Vagina (tissue), 2 donors: ENCODE data around the gene SP7. TPM values are rescaled to one million over a fixed set of nuclear protein-coding genes. Genes with fewer than 3 reads are reported as not detected.

Experiments used
- DNase-seq, 2 donors: peaks; one replicate each; pipeline ENCODE4 v3.0.0-alpha.2; 2017; ENCODE audit errors: extremely low spot score in 2 of 2
- H3K27ac ChIP-seq: fragments of 200-600 bp; sonication (generic); one replicate; pipeline ENCODE4 v1.5.1; 2019
- H3K27me3 ChIP-seq: fragments of 200-600 bp; sonication (generic); one replicate; pipeline ENCODE4 v1.5.1; 2019
- H3K36me3 ChIP-seq, 2 donors: fragments of 200-600 bp; sonication (generic); one replicate each; pipeline ENCODE4 v1.5.1; 2017 to 2019
- H3K4me1 ChIP-seq: fragments of 200-600 bp; sonication (generic); one replicate; pipeline ENCODE4 v1.5.1; 2019
- H3K4me3 ChIP-seq, 2 donors: fragments of 200-600 bp; sonication (generic); 1 replicate in 1 of 2; 2 replicates in 1 of 2; pipeline ENCODE4 v1.5.1; 2016 to 2019
- H3K9me3 ChIP-seq: fragments of 200-600 bp; sonication (generic); one replicate; pipeline ENCODE4 v1.5.1; 2019
- CTCF ChIP-seq, 3 experiments: fragments of 450-650 bp in 2 of 3; fragments of 200-600 bp in 1 of 3; sonication (generic) in 1 of 3; IDR thresholded peaks; one replicate each; pipeline ENCODE4 v1.5.1; 2017 to 2019; ENCODE audit warnings: antibody characterized with exemption in 3 of 3, mild to moderate bottlenecking in 2 of 3, moderate library complexity in 2 of 3
- POLR2A ChIP-seq, 2 donors: fragments of 450-650 bp; IDR thresholded peaks; one replicate each; pipeline ENCODE4 v1.6.1; 2017; ENCODE audit warnings: antibody characterized with exemption in 2 of 2, mild to moderate bottlenecking in 2 of 2, moderate library complexity in 2 of 2
- POLR2AphosphoS5 ChIP-seq, 2 donors: sonication (generic); formaldehyde crosslinking; IDR thresholded peaks; one replicate each; pipeline ENCODE4 v1.9.0; 2017; ENCODE audit warnings: antibody characterized with exemption in 2 of 2, mild to moderate bottlenecking in 2 of 2, low read depth in 1 of 2; ENCODE audit not compliant: insufficient read depth in 1 of 2
- intact Hi-C: fragments of 100-400 bp; cut with DNase I; formaldehyde crosslinking; loops from one replicate; pipeline ENCODE4 v1.15.1; 2023
- total RNA-seq: library from RNA; depleted of rRNA; stranded (reverse); fragments of >200 nt; gene quantifications from one replicate; pipeline ENCODE4 v1.2.3, GENCODE V29; 2016

SP7 gene
- total RNA-seq, 1 donor from 2014 or later = not detected

DNA sequence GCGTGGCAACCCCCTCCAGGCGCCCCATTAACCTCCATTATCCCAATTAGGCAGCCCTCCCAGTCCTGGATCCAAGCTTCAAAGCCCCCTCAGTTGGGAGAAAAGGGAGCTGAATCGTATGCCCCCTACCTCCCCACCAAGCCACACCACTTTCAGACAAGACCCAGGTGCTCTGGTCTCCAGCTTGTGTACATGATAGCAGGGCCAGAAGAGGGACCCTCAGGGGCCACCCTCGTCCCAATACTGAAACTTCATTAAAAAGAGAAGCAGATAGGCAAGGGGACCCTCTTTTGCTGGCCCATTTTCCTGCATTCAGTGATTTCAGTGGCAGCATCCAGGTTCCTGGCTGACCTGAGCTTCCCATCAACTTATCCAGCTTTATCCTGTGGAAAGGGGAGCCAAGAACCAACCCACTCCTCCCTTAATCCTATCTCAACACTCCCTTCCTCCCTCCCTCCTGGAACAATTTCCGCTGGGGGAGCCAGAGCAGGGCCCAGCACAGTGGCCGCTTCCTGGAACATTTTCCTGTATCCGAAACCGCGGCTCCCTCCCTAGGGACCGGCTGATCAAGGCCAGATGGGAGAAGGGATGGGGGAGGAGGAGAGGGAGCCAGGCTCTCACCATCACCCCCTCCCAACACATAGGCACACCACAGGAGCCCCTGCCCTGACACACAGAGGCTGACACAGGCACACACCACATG lies 9.5 kb upstream of the SP7 start:
- TF ChIP-seq CTCF (IDR thresholded peaks at IDR 0.05) = no peak
- no peak for TF ChIP-seq POLR2A (IDR thresholded peaks at IDR 0.05)
- no peak for TF ChIP-seq POLR2AphosphoS5 (IDR thresholded peaks at IDR 0.05; ENCODE audit: insufficient read depth in 1 of 2, low read depth in 1 of 2)
- DNase-seq = no peak
- Histone ChIP-seq H3K4me3 (peak overlapping the region; percentile 62 to 90), H3K36me3 (no peaks in the 10 kb centered on the region), H3K4me1 (peaks cover 15% of the 10 kb centered on the region), H3K27ac (peak overlapping the region; percentile 81), H3K9me3 (no peaks in the 10 kb centered on the region), H3K27me3 (no peaks in the 10 kb centered on the region)
- intact Hi-C loops = loop anchor here (2.0 kb wide), 1 partner anchor 21 kb away; no protein-coding TSS in a partner anchor

DNA sequence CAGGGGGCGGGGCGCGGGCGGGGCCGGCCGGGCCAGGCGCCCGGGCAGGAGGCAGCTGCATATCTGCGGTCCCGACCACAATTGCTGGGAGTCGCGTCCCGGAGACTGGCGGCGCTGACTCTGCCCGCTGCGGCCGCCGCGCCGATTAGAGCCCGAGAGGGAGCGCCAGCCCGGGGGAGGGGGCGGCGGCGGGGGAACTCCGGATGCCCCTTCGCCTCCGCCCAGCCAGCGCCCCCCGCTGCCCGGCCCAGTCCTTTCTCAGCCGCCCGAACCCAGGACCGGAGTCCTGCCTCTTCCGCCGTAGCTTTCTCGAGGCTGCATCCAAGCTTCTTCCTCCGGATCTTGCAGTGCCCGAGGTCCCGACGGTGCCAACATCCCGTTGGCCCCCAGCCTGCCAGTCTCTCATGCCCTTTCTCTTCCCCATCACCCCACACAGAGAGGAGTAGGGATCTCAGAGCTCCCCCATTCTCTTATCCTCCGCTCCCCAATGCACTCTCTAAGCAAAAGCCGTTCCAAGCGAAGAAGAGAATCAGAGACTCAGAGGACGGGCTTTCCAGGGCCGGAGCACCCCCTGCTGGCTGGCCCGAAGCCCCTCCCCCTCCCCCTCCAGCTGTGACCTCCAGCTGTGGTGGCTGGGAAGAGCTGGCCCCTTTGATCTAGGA lies 8.8 kb upstream of the SP7 start:
- Histone ChIP-seq H3K4me3 (peak overlapping the region; percentile 62 to 90), H3K27me3 (no peaks in the 10 kb centered on the region), H3K4me1 (peaks cover 15% of the 10 kb centered on the region), H3K27ac (peak overlapping the region; percentile 81), H3K36me3 (no peaks in the 10 kb centered on the region), H3K9me3 (no peaks in the 10 kb centered on the region)
- TF ChIP-seq POLR2A (IDR thresholded peaks at IDR 0.05) = peak in 1 of 2 donors; percentile 31
- peak; percentile 42 to 95 (median 54) for TF ChIP-seq CTCF (IDR thresholded peaks at IDR 0.05)
- peak; percentile 50 to 64 for TF ChIP-seq POLR2AphosphoS5 (IDR thresholded peaks at IDR 0.05; ENCODE audit: insufficient read depth in 1 of 2, low read depth in 1 of 2)
- intact Hi-C loops = loop anchor here (2.0 kb wide), 1 partner anchor 20 kb away; no protein-coding TSS in a partner anchor
- no peak for DNase-seq

GRCh38 chr12:53344487-53344823 lies 8.3 kb upstream of the SP7 start:
- Histone ChIP-seq H3K27ac (peak overlapping the region; percentile 81), H3K36me3 (no peaks in the 10 kb centered on the region), H3K9me3 (no peaks in the 10 kb centered on the region), H3K4me1 (peaks cover 15% of the 10 kb centered on the region), H3K27me3 (no peaks in the 10 kb centered on the region), H3K4me3 (peak overlapping the region; percentile 62 to 90)
- TF ChIP-seq POLR2AphosphoS5 (IDR thresholded peaks at IDR 0.05; ENCODE audit: insufficient read depth in 1 of 2, low read depth in 1 of 2) (no peak), CTCF (IDR thresholded peaks at IDR 0.05) (no peak), POLR2A (IDR thresholded peaks at IDR 0.05) (no peak)
- intact Hi-C loops = loop anchor here (2.0 kb wide), 1 partner anchor 20 kb away; no protein-coding TSS in a partner anchor
- DNase-seq = no peak

GRCh38 chr12:53343969-53344368 lies 7.8 kb upstream of the SP7 start:
- Histone ChIP-seq H3K9me3 (no peaks in the 10 kb centered on the region), H3K4me1 (peaks cover 15% of the 10 kb centered on the region), H3K27ac (peak overlapping the region; percentile 81), H3K27me3 (no peaks in the 10 kb centered on the region), H3K4me3 (peak overlapping the region; percentile 62 to 90), H3K36me3 (no peaks in the 10 kb centered on the region)
- intact Hi-C loops = loop anchor here (2.0 kb wide), 1 partner anchor 19 kb away; no protein-coding TSS in a partner anchor
- no peak for DNase-seq
- TF ChIP-seq CTCF (IDR thresholded peaks at IDR 0.05) = no peak
- TF ChIP-seq POLR2AphosphoS5 (IDR thresholded peaks at IDR 0.05; ENCODE audit: insufficient read depth in 1 of 2, low read depth in 1 of 2) = no peak
- no peak for TF ChIP-seq POLR2A (IDR thresholded peaks at IDR 0.05)

DNA sequence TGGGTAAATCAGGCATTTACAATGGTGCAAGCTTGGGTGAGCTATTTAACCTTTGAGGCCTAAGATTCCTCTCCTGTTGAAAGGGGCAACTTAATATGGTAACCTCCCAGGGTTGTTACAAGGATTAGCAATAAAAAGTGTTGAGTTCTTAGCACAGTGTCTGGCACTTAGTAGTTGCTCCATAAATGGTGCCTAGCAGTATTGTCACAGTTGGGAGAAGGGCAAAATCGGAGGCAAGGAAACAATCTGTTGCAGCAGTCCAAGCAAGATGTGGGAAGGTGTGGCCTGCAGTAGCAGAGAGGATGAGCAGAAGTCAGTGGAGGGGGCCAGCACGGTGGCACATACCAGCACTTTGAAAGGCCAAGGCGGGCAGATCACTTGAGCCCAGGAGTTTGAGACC lies 7.3 kb upstream of the SP7 start:
- H3K4me3 ChIP-seq = no peak overlapping the region
- no peaks in the 10 kb centered on the region for H3K36me3 ChIP-seq
- no peaks in the 10 kb centered on the region for H3K9me3 ChIP-seq
- TF ChIP-seq POLR2A (IDR thresholded peaks at IDR 0.05) = no peak
- TF ChIP-seq POLR2AphosphoS5 (IDR thresholded peaks at IDR 0.05; ENCODE audit: insufficient read depth in 1 of 2, low read depth in 1 of 2) = no peak
- TF ChIP-seq CTCF (IDR thresholded peaks at IDR 0.05) = no peak
- peaks cover 5% of the 10 kb centered on the region for H3K27me3 ChIP-seq
- H3K4me1 ChIP-seq = peaks cover 15% of the 10 kb centered on the region
- intact Hi-C loops = no loop called here
- DNase-seq = no peak
- H3K27ac ChIP-seq = no peak overlapping the region
